ENCODE results near the gene NFATC1.

NFATC1 gene

DNA sequence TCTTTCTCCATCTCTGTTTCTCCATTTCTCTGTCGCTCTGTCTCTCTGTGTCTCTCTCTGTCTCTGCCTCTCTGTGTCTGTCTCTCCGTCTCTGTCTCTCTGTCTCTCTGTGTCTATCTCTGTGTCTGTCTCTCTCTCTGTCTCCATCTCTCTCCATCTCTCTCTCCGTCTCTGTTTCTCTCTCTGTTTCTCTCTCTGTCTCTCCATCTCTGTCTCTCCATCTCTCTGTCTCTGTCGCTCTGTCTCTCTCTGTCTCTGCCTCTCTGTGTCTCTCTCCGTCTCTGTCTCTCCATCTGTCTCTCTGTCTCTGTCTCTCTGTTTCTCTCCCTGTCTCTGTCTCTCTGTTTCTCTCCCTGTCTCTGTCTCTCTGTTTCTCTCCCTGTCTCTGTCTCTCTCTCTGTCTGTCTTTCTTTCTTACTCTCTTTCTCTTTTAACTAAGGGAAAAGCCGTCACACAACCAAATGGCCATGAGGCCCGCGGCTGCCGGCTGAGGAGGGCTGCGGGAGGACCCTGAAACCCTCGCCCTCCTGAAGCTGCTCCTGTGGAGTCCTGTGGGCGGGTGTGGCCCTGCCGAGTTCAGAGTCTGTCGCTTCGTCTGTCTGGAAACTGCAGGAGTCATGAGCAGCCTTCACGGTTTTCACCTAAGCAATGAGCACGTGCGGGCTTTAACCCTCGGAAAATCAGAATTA is 29.3 kb downstream of the NFATC1 start:
- DNase-seq, result no peak

DNA sequence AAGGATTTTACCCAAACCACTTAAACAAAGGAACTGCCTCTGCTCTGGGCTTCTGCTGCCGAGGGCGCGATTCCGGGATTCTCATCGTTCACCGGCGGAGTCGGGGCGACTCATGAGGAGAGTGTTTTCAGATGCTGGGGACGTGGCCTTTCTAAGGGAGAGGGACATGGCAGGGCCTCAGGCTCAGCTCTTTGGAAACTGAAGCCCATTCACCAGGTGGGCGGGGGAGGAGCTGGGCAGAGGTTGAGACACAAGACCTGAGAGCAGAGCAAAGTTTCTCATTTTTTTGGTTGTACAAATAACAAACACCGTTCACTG is 29.8 kb downstream of the NFATC1 start:
- no peak for DNase-seq

DNA sequence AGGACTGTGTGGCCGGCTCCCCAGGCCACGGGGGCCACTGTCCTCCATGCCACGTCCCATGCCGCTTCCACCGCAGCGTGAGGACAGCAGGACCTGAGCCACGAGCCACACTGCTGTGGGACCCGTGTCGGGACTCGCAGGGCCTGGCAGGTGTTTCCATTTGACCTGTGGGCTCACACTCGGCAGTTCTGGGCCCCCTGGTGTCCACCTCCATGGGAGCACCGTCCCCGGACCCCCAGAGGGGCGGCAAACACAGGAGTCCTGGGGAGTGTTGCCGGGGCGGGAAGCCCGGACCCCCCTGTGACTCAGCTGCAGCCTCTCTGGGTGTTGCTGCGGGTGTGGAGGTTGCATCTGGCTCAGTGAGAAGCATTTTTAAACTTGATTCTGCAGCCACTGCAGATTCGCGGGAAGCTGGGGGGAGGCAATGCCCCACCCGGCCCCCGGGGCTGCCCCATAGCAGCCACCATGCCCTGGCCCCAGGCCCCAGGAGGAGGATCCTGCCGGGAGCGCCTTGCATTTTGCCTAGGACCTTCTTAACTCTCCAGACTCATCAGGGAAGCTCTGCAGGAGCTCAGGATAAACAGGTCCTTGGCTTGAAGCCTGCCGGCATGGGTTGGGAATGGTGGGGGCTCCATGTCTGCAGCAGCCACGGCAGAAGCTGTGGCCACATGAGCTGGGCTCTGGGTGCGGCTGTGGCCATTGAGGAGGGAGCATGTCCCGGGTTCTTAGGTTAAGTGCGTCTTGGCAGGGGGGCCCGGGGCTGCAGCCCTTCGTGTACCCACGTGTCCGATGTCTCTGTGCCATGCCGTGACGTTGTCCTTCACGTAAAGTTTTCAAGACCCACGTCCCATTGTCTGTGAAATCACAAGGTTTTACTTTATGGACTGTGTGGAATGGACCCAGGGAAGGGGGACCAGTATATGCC is 30.9 kb downstream of the NFATC1 start:
- no peak for DNase-seq

DNA sequence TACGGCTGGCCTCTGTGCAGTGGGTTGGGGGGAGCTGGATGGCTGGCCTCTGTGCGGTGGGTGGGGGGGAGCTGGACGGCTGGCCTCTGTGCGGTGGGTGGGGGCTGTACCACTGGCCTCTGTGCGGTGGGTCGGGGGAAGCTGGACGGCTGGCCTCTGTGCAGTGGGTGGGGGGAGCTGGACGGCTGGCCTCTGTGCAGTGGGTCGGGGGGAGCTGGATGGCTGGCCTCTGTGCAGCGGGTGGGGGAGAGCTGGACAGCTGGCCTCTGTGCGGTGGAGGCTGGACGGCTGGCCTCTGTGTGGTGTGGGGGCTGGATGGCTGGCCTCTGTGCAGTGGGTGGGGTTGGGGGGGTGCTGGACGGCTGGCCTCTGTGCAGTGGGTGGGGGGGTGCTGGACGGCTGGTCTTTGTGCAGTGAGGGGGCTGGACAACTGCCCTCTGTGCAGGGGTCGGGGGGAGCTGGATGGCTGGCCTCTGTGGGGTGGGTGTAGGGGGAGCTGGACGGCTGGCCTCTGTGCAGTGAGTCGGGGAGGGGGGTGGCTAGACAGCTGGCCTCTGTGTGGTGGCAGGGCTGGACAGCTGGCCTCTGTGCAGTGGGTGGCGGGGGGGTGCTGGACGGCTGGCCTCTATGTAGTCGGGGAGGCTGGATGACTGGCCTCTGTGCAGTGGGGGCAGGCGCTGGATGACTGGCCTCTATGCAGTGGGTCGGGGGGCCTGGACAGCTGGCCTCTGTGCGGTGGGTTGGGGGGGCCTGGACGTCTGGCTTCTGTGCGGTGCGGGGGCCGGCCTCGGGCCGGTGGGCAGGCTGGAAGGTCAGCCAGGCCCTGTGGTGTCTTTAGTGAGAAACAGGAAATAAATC is 31.9 kb downstream of the NFATC1 start:
- DNase-seq, result no peak

DNA sequence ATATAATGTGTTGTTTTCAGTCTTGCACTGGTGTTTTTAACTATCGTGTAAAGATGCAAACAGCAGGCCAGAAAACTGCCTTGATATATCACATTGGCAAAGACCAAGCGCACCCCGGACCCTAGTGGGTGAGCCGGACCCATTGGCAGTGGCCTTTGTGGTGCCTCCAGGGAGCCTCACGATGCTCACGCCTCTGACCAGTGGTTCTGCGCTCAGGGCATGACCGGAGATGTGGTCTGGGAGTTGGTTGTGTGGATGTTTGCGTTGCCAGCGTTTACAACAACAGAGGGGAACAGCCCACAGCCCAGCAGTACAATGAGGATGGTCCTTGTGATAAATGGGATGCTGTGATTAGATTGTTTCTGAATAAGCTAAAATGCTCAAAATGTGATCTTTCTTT is 32.6 kb downstream of the NFATC1 start:
- DNase-seq, result no peak

DNA sequence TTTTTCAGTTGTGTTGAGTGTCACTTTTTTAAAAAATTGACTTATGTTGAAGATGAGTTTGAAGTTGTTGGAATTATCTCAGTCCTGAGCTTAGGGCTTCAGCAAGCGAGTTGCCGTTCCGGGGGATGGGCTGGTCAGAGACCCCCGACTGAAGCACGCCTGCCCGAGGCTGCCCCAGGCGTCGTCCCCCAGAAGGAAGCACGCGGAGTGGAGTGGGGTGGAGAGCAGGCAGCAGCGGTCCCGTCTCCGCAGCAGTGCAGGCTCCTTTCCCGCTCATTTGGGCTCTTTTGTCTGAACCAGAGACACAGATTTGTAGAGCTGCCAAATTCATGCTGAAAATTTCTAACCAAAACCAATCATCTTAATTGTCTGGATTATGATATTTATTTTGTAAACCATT is 33.7 kb downstream of the NFATC1 start:
- DNase-seq, result no peak

DNA sequence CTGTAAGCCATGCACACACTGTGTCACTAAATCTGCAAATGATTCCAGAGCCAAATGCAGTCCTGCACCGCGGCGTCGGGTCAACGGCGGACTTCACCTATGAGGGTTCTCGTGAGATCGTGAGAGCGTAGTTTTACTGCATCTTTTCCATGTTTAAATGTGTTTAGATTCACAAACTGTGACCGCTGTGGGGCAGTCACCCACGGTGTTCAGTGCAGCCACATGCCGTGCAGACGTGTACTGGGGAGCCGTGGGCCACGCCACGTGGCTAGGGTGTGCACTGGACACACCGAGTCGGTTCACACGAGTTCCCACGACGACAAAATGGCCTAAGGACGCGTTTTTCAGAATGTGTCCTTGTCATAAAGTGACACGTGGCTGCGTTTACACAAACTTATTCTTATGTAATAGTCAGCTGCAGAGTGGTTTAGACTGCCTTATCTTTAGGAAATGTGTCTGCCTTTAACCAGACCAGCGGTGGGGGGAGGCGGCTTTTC is 34.1 kb downstream of the NFATC1 start:
- no peak for DNase-seq

DNA sequence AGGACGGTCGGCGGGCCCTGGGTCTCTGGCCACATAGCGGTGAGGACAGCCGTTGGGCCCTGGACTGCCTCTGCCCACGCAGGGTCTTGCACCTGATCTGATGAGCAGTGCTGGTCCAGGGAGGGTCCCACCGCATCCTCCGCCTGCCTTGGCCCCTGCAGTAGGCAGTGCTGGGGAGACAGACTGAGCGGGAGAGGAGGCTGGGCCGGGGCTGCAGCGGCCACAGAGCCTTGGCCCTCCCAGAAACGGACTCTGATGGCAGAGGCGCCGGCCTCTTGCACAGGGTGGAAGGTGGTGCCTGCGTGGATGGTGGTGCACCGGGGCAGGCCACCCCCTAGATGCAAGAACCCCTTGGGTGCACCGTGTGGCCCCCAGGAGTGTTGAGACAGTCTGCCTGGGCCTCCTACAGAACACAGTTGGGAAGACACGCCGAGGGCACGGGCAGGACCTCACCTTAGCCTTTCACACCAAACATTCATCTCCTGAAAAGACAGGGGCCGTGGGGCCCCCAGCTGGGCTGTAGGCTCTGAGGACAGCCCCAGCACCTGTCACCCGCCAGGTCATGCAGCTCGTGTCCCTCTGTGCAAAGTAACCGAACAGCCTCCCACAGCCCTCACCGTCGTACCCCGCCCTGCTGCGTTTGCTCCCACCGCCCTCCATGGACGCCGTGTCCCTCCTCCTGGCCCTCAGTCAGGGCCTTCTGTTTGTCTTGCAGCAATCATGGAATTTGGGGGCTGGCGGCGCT is 36.8 kb downstream of the NFATC1 start:
- no peak for DNase-seq

DNA sequence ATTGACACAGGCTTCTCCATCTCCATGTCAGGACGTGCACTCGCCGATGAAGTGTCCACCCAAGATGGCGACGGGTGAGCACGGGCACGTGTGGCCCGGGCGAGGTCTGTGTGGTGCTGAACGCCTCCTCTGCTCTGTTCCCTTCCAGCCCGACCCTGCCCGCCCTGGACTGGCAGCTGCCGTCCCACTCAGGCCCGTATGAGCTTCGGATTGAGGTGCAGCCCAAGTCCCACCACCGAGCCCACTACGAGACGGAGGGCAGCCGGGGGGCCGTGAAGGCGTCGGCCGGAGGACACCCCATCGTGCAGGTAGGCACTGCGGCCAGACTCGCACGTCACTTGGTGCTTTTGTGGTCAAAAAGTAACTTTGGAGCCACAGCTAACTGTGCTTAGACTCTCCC is 37.7 kb downstream of the NFATC1 start:
- no peak for DNase-seq

DNA sequence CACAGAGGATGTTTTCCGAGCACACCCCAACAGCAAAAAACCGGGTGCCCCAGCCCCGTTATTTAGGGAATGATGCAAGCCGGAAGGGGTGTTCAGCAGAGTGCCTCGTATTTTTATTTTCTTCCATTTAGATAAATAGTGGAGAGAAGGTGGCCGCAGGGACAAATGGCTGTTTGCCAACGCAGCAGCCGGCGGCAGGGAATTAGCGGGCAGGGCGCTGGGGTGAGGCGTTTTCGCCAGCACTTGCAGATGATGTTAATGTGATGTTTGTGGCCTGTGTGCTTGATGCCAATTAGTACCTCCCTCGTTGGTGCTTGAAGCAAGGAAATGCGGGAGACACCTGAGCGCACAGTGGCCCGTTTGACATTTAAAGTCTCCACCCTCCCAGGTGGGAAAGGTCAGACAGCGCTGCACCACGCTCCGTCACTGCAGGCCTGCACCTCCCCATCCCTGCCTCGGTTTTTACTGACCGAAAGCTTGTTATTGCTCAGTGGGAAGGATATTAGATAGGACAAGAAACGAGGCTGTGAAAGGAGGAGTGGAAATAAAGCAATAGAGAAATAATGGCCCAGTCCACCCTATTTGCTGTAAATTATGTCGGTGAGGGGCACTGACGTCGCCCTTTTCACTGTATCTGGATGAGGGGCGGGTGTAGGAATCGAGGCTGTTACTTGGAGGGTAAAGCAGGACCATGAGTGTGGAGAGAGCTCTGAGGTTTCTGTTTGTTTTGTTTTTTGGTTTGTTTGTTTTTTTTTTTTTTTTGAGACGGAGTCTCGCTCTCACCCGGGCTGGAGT is 39.1 kb downstream of the NFATC1 start:
- no peak for DNase-seq

DNA sequence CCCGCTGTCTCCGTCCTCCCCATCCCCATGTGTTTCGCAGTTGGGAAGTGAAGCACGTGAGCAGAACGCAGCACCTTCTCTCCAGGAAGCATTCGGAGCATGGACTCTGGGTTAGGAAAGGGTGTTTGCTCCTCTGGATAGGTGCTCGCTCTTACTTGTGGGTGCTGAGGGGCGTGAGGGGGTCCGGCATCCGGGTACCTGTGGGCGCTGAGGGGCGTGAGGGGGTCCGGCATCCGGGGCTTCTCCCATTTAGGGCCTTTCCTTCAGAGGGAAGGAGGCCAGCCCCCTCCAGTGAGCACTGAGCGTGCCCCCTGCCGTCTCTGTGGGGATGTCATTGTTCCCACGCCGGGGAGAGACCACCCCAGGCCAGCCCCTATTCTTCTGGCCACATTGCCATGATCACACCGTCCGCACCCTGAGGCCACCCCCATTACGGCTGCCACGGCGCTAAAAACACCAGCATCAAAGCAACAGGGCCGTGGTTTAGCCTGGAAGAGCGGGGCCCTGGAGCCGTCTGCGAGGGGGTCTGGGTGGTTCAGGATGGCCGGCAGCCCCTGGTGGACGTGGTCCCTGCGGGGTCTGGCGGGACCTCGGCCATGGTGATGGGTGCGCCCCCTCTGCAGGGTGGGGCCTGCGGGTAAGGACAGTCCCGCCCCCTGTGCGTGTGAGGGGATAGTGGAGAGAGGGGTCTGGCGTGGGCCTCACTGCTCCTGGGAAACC is 41.0 kb downstream of the NFATC1 start:
- no peak for DNase-seq

DNA sequence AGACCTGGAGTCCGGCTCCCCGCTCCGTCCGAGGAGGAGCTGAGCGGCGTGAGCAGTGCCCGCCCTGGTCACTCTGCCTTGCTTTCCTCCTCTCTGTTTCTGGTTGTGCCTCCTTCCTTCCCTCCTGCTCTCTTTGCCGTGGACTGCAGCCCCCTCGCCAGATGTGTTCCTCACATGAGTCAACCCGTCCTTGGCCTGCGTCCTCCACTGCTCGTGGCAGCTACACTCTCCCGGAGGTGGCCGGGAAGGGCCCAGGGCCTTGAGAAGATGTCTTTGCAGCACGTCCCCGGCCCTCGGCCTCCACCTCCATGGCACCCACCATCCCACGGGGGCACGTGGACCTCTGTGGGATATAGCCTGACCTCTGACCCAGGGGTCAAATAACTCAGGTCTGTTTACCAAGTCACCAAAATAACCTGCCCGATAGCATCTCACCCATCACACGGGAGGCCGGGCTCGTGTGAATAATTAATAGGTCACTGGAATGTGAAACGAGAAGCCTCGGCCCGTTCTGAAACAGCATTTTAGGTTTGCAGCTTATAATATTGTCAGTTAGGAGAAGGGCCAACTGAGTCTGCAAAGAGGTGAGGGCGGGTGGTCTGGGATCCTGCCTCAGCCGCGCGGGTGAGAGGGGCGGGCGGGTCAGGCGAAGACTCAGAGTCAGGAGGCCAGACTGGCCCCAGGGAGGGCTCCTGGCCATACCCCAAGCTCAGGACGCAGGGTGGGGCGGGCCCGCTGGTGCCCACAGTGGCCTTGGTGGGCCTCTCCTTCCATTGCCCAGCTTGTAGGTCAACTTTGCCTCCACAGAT is 42.6 kb downstream of the NFATC1 start:
- DNase-seq, result no peak

DNA sequence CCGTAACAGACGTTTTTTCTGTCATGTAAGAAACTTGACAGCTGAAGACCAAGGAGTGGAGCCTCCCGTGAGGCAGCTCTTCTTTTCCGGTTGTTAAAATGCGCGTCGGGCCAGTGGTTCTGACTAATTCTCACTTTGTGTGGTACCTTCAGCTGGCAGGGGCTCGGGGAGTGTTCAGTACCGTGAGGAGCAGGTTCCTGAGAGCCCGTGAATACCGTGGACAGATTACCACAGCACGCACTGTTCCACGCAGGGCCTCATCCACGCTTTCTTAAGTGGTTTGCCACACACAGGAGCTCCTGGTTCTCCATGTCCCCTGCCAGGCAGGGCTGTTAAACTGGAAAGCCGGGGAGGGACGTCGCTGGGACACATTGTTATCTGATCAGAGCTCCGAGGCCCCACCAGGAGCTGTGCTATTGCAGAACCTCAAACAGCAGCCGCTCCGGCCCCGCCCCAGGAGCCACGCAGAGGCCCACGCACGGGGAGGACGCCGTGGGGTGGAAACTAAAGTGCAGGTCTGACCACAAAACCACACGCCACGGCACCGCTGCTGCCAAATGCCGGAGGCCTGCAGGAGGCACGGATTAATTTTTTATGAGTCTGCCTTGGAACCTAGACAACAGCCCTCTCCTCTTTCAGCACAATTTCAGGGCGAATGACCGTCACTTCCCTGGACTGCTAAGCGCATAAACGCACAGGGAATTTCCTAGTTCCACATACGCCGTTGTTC is 43.3 kb downstream of the NFATC1 start:
- DNase-seq, result peak; percentile 29 to 46

DNA sequence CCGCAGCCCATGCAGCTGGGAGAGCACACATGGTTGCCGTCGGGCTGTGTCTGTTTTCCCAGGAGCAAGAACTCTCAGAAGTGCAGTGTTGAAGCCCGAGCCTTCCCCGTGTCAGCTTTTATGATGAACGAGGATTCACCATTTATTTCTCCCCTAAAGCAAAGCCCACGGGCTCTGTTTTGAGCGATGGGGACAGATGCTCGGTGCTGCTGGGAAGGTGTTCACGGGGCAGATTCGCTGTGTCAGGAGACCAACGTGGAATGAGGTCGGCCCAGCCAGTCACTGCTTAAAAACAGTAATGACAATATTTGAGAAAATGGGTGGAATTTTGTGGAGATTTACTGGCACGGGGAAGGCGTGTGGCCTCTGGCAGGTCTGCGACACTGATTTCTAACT is 43.9 kb downstream of the NFATC1 start:
- no peak for DNase-seq

DNA sequence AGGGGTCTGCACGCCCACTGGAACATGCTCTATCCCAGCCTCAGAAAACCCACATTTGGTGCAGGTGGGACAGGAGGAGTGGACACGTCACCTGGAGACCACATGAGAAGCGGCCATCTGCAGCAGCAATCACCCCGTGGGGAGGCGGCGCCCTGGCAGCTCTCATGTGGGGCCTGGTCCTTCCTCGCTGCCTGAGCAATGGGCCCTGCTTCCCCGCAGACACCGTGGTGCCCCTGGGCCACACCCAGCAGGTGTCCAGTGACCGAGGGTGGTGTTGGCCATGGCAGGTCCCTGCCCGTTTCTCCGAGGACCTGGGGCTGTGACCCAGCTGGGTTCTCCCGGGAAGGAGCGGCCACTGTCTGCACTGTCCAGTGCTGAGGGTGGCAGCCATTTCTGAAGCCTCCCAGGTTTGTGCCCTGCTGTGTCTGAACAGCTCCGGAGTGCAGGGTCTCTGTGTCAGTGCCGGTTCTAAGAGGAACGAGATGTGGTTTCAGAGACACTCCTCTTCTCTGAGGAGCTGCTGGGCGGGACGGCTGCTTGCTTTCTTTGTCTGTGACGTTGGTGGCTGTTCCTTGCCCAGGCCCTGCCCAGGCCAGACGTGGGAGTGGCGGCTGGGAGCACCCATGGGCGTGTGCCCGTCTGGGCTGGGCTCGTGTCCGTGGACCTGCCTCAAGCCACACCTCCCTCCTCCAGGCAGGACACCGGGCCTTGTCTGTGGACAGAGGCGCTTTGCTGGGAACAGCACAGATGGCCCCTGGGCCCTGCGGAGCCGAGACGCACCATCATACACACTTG is 44.8 kb downstream of the NFATC1 start:
- no peak for DNase-seq

DNA sequence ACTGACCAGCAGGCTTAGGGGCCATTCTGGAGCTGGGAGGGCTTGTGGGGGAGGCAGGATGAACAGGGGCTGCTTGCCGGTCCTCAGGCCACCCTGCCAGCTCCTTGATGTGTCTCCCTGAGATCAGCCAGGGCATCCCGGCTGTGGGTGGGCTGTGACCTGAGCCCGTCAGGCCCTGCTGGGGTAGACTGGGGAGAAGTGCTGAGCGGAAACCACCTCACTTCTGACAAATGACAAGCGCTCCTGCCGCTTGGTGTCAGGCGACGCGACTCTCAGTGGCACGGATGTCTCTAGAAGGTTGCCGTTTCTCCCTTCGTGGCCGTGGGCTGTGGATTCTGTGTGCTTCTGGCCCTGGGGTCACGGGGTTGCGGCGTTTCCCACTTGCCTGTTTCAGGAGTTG is 45.7 kb downstream of the NFATC1 start:
- DNase-seq, result no peak

DNA sequence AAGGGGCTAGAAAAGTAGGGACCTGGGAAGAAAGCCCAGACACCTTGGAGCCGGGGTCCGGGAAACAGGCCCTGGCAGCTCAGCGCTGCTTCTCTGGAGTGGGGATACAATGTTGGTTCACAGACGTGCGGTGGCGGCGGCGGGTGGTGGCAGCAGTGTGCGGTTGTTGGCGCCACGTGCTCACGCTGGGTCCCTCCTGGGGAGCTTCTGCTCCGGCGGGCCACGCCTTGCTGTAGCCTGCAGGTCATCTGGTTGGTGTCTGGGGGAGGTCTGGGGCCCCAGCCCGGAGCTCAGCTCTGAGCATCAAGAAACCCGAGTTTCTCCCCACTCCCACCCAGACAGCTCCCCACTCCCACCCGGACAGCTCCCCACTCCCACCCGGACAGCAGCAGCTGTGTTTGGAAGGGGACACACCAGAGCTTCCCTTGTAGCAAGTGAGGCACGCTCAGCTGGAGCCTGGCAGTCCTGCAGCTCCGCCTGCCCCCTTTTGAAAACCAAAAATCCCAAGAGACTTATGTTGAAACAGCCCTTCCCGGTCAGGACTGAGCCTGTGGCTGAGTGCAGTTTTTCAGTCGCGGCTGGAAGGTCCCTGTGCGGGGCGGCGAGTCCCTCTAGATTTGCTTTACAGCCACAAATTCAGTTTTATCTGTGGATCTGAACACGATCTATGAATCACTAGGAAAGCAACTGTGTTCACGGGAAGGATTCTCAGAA is 46.9 kb downstream of the NFATC1 start:
- DNase-seq, result no peak

DNA sequence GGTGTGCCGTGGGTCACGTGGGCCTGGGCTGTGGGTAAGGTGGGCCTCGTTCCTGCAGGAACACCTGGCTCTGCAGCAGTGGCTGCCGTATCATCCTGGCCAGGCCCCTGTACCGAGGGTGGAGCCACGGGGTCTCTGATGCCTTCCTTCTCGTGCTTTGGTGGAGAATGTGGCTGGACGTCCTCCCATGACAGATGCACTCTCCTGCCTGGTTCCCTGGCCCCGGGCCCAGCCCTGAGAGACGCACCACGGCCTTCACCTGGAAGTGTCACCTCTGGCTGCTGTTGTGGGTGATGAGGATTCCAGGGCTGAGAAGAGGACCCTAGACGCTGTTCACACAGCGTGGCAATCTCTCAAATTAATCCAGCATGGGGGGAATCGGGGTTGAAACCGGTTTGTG is 49.5 kb downstream of the NFATC1 start:
- no peak for DNase-seq

Data from activated CD4-positive, alpha-beta T cell treated with anti-CD3 and anti-CD28 coated beads, Interleukin-2, amount 50 U/mL, for 4 hours (primary cell).